Aorta (tissue), 5 donors: ENCODE results near the gene RABAC1. TPM values are rescaled to one million over a fixed set of nuclear protein-coding genes. Genes with fewer than 3 reads are reported as not detected.

ENCODE experiments used
- ATAC-seq: fragments of 200-7000 bp; cut with Tn5 transposase; one replicate; pipeline ENCODE4 v1.9.1; 2022; ENCODE audit warnings: moderate library complexity; ENCODE audit not compliant: low FRiP score
- DNase-seq, 2 donors: peaks; one replicate each; pipeline ENCODE4 v3.0.0-alpha.2; 2020
- H3K27ac ChIP-seq, 2 donors: one replicate each; pipeline ENCODE4 v1.5.1; 2013; ENCODE audit warnings: low read length in 2 of 2, mild to moderate bottlenecking in 2 of 2, moderate library complexity in 2 of 2, control low read depth in 1 of 2, inconsistent platforms in 1 of 2, low read depth in 1 of 2
- H3K27me3 ChIP-seq, 2 donors: one replicate each; pipeline ENCODE4 v1.6.1; 2013; ENCODE audit warnings: control low read depth in 1 of 2, low read length in 1 of 2, mild to moderate bottlenecking in 1 of 2, moderate library complexity in 1 of 2; ENCODE audit not compliant: insufficient read depth in 2 of 2, control insufficient read depth in 1 of 2
- H3K36me3 ChIP-seq, 2 donors: one replicate each; pipeline ENCODE4 v1.6.1; 2013; ENCODE audit warnings: control low read depth in 1 of 2, low read length in 1 of 2, mild to moderate bottlenecking in 1 of 2; ENCODE audit not compliant: insufficient read depth in 2 of 2, control insufficient read depth in 1 of 2
- H3K4me1 ChIP-seq, 2 donors: one replicate each; pipeline ENCODE4 v1.6.1; 2013; ENCODE audit warnings: low read length in 2 of 2, control low read depth in 1 of 2, mild to moderate bottlenecking in 1 of 2, moderate library complexity in 1 of 2; ENCODE audit not compliant: insufficient read depth in 2 of 2, control insufficient read depth in 1 of 2
- H3K4me3 ChIP-seq, 2 donors: one replicate each; pipeline ENCODE4 v1.5.1; 2013; ENCODE audit warnings: low read length in 2 of 2, control low read depth in 1 of 2, mild to moderate bottlenecking in 1 of 2
- H3K9me3 ChIP-seq: one replicate; pipeline ENCODE4 v1.6.1; 2013; ENCODE audit warnings: mild to moderate bottlenecking, low read length; ENCODE audit not compliant: control insufficient read depth
- WGBS, 2 donors: extraction: QIAGEN DNeasy Blood & Tissue Kit; methylation state at CpG; one replicate each; pipeline ENCODE4 v1.1.7; 2013; 5-methylcytosine and 5-hydroxymethylcytosine counted together
- intact Hi-C, 2 donors: fragments of 100-400 bp; cut with DNase I; formaldehyde crosslinking; loops; one replicate each; pipeline versions ENCODE4 v1.14.2 to v1.15.0; 2022
- polyA plus RNA-seq, 2 donors: library from polyadenylated mRNA; stranded (reverse); fragments of 200-250 nt; gene quantifications; one replicate each; pipeline ENCODE4 v1.2.3, GENCODE V29; 2013
- total RNA-seq, 2 donors: library from RNA; stranded (reverse); fragmentation: NEBNext Ultra II Directional; extraction: Animal tissue kit (Norgen Biotek cat#: 25700); gene quantifications; one replicate each; pipeline ENCODE4 v1.2.1, GENCODE V29; 2021
- donor health status: healthy with polysubstance abuse.
- donor health status: Bipolar disorder and iron deficiency.
- donor health status: DM: no; HTN: no; CAD: no.
- donor health status: DM: no; HTN: no; CAD: no.
- donor health status: DM: yes; HTN: yes; CAD: no.

Gene RABAC1
- total and polyA plus RNA-seq, 4 donors, result 175 to 376 (median 210) TPM

GRCh38 chr19:41957838-41958366, 1.2 kb downstream of the RABAC1 start:
- Histone ChIP-seq H3K27me3 (no peaks in the 10 kb centered on the region), H3K4me1 (no peaks in the 10 kb centered on the region), H3K27ac (no peak overlapping the region), H3K36me3 (peaks cover 0 to 3% of the 10 kb centered on the region in 2 donors), H3K4me3 (peak overlapping the region in 1 of 2 donors; percentile 89), H3K9me3 (no peaks in the 10 kb centered on the region)
- ATAC-seq (peak; percentile 71), DNase-seq (peak in 1 of 2 donors; percentile 63)
- WGBS, 2 donors, result 6 to 12% methylated on average over 10 of the region's 10 CpGs
- intact Hi-C loops, result loop anchor here (2.0 to 10.0 kb wide), 3 partner anchors 73 to 99 kb away; partner anchors contain the start of gene ARHGEF1 (in 2 of the 2)

- no peak for ATAC-seq
- H3K27me3 ChIP-seq, result no peaks in the 10 kb centered on the region
- 76 to 78% methylated on average over 11 of the region's 11 CpGs for WGBS, 2 donors
- intact Hi-C loops, result loop anchor here (5.0 to 10.0 kb wide), 2 partner anchors 72 to 75 kb away; partner anchors contain the start of gene ARHGEF1 (in 2 of the 2)
- no peak for DNase-seq
- no peak overlapping the region for H3K27ac ChIP-seq
- H3K4me1 ChIP-seq, result no peaks in the 10 kb centered on the region
- no peak overlapping the region for H3K4me3 ChIP-seq
- H3K9me3 ChIP-seq, result no peaks in the 10 kb centered on the region
- H3K36me3 ChIP-seq, result peaks cover 0 to 3% of the 10 kb centered on the region in 2 donors
Measured at GRCh38 chr19:41957161-41957837, 1.8 kb downstream of the RABAC1 start.

GRCh38 chr19:41956621-41957020, 2.5 kb downstream of the RABAC1 start:
- Histone ChIP-seq H3K9me3 (no peaks in the 10 kb centered on the region), H3K27ac (no peak overlapping the region), H3K4me1 (no peaks in the 10 kb centered on the region), H3K36me3 (peaks cover 0 to 3% of the 10 kb centered on the region in 2 donors), H3K27me3 (no peaks in the 10 kb centered on the region), H3K4me3 (no peak overlapping the region)
- WGBS, 2 donors, result 83 to 85% methylated on average over 11 to 13 of the region's 13 CpGs
- no peak for ATAC-seq
- DNase-seq, result no peak
- intact Hi-C loops, result loop anchor here (5.0 to 10.0 kb wide), 2 partner anchors 72 to 74 kb away; partner anchors contain the start of gene ARHGEF1 (in 2 of the 2)

GRCh38 chr19:41955521-41955920, 3.6 kb downstream of the RABAC1 start:
- no peak overlapping the region for H3K27ac ChIP-seq
- ATAC-seq, result no peak
- H3K9me3 ChIP-seq, result no peaks in the 10 kb centered on the region
- no peaks in the 10 kb centered on the region for H3K27me3 ChIP-seq
- DNase-seq, result no peak
- 71 to 77% methylated on average over 7 of the region's 7 CpGs for WGBS, 2 donors
- H3K36me3 ChIP-seq, result peaks cover 0 to 3% of the 10 kb centered on the region in 2 donors
- no peak overlapping the region for H3K4me3 ChIP-seq
- no peaks in the 10 kb centered on the region for H3K4me1 ChIP-seq
- intact Hi-C loops, result loop anchor here (5.0 to 10.0 kb wide), 2 partner anchors 71 to 73 kb away; partner anchors contain the start of gene ARHGEF1 (in 2 of the 2)

GRCh38 chr19:41951686-41952172, 7.4 kb downstream of the RABAC1 start:
- ATAC-seq (peak; percentile 87), DNase-seq (peak; percentile 80 to 94)
- no peaks in the 10 kb centered on the region for H3K27me3 ChIP-seq
- no peaks in the 10 kb centered on the region for H3K9me3 ChIP-seq
- 2 to 3% methylated on average over 11 to 12 of the region's 12 CpGs for WGBS, 2 donors
- no peaks in the 10 kb centered on the region for H3K4me1 ChIP-seq
- intact Hi-C loops, result loop anchor here in 1 of 2 donors (10.0 kb wide), 1 partner anchor 67 kb away; the partner anchor contains the start of gene ARHGEF1
- H3K36me3 ChIP-seq, result peaks cover 0 to 3% of the 10 kb centered on the region in 2 donors
- no peak overlapping the region for H3K27ac ChIP-seq
- H3K4me3 ChIP-seq, result no peak overlapping the region

- intact Hi-C loops, result no loop called here
- WGBS, 2 donors, result 90 to 97% methylated on average over 3 of the region's 3 CpGs
- Histone ChIP-seq H3K27ac (no peak overlapping the region), H3K4me1 (no peaks in the 10 kb centered on the region), H3K27me3 (no peaks in the 10 kb centered on the region), H3K4me3 (no peak overlapping the region), H3K36me3 (no peaks in the 10 kb centered on the region), H3K9me3 (no peaks in the 10 kb centered on the region)
- DNase-seq (no peak), ATAC-seq (no peak)
Measured at GRCh38 chr19:41947091-41947490, 12.0 kb downstream of the RABAC1 start.

- no peak for ATAC-seq
- 85 to 94% methylated on average over 8 of the region's 8 CpGs for WGBS, 2 donors
- H3K27me3 ChIP-seq, result no peaks in the 10 kb centered on the region
Measured at GRCh38 chr19:41945135-41945766, 13.9 kb downstream of the RABAC1 start.

GRCh38 chr19:41944336-41944735, 14.8 kb downstream of the RABAC1 start:
- Histone ChIP-seq H3K4me3 (no peak overlapping the region), H3K4me1 (peaks cover 0 to 3% of the 10 kb centered on the region in 2 donors), H3K9me3 (no peaks in the 10 kb centered on the region), H3K27me3 (no peaks in the 10 kb centered on the region), H3K27ac (no peak overlapping the region), H3K36me3 (no peaks in the 10 kb centered on the region)
- DNase-seq (no peak), ATAC-seq (no peak)
- WGBS, 2 donors, result 75 to 78% methylated on average over 2 of the region's 2 CpGs
- intact Hi-C loops, result no loop called here

More at GRCh38 chr19:41945135-41945766, 13.9 kb downstream of the RABAC1 start:
- intact Hi-C loops, result no loop called here
- Histone ChIP-seq H3K4me1 (peaks cover 0 to 3% of the 10 kb centered on the region in 2 donors), H3K4me3 (no peak overlapping the region), H3K9me3 (no peaks in the 10 kb centered on the region), H3K27ac (no peak overlapping the region), H3K36me3 (no peaks in the 10 kb centered on the region)
- DNase-seq, result no peak
